ENCODE measurements around the gene CHAF1A.

Gene CHAF1A

DNA sequence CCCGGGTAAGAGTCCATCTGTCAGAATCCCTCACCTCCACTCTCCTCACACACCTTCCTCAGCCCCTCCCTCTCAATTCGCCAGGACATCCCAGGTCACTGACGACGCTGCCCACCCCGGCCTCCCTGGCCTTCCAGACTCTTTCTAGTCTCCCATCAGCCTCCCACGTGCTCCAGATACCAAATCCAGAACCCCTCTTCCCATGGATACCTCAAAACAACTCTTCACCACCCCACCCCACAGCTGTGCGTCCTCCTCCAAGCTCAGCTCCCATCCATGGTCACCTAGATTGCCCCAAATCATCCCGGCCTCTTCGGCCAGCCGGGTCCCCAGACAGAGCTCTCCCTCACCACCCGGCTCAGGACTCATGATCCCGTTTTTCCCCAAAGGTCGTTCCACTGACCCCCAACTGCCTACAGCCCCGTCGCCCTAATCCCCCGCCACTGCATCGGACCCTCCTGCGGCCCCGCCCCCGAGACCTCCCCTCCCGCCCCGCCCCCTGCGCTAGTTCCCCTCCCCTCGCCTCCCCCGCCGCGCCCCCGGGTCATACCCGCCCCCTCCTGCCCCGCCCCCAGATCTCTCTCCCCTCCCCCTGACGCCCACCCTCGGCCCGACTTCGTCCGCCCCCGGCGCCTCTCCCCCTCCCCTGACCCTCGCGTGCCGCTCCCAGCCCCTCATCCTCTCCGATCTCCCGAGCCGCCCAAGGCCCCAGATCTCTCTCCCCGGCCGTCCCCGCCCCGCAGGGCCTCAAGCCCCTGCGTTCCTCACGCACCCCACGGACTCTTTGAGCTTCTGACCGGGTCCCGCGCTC is 54.6 kb downstream of the CHAF1A start:
- peak; percentile 71 for DNase-seq (ENCODE audit: low spot score)

DNA sequence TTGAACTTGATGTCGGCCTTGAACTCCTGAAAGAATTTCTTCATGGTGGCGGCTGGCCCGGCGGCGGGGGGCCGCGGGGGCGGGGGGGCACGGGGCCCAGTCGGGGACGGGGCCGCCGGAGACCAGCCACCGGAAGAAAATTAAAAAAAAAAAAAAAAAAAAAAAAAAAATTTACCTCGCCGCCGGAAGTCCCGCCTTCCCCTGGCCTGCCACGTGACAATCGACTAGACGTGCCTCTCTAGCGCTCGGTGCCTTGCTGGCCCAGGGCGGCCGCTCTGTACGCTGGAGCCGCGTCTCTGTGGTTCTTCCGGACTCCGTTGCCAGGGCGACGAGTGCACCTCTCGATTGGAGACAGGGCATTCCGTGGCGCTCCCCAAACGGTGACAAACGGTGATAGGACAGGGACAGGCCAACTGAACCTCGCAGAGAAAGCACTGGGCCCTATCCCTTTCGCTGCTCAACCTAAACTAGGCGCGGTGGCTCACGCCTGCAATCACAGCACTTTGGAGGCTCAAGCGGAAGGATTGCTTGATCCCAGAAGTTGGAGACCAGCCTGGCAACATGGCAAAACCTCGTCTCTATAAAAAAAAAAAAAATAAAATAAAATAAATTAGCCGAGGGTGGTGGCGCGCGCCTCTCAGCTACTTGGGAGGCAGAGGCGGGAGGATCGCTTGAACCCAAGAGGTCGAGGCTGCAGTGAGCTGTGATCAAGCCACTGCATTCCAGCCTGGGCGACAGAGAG is 55.4 kb downstream of the CHAF1A start, which contains the start of gene UBXN6:
TSS of gene UBXN6 (minus strand) at position 141 of the 742 bp plus-strand sequence. CDS start at position 44, 97 bp downstream.
- peak; percentile 94 for DNase-seq (ENCODE audit: low spot score)

DNA sequence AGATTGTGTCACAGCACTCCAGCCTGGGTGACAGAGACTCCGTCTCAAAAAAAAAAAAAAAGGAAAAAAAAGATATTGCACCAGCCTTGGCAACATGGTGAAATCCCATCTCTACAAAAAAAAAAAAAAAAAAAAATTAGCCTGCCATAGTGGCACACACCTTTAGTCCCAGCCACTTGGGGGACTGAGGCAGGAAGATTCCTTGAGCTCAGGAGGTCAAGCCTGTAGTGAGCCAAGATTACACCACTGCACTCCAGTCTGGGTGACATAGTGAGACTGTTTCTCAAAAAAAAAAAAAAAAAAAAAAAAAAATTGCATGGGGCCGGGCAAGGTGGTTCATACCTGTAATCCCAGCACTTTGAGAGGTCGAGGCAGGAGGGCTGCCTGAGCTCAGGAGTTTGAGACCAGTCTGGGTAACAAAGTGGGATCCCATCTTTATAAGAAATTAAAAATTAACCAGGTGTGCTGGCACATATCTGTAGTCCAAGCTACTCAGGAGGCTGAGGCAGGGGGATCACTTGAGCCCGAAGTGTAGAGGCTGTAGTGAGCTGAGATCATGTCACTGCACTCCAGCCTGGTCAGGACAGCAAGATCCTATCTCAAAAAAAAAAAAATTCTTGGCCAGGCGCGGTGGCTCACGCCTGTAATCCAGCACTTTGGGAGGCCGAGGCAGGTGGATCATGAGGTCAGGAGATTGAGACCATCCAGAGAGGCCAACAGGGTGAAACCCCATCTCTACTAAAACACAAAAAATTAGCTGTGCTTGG is 62.6 kb downstream of the CHAF1A start:
- no peak for DNase-seq (ENCODE audit: low spot score)

DNA sequence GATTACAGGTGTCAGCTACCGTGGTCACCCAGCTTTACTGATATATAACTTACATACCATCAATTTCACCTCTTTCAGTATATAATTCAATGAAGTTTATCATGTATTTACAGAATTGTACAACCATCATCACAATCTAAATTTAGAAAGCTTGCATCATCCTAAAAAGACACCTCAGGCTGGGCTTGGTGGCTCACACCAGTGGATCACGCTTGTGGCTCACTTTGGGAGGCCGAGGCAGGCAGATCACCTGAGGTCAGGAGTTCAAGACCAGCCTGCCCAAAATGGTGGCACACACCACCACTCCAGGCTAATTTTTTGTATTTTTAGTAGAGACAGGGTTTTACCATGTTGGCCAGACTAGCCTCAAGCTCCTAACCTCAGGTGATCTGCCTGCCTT is 65.4 kb downstream of the CHAF1A start:
- DNase-seq (ENCODE audit: low spot score) = no peak

DNA sequence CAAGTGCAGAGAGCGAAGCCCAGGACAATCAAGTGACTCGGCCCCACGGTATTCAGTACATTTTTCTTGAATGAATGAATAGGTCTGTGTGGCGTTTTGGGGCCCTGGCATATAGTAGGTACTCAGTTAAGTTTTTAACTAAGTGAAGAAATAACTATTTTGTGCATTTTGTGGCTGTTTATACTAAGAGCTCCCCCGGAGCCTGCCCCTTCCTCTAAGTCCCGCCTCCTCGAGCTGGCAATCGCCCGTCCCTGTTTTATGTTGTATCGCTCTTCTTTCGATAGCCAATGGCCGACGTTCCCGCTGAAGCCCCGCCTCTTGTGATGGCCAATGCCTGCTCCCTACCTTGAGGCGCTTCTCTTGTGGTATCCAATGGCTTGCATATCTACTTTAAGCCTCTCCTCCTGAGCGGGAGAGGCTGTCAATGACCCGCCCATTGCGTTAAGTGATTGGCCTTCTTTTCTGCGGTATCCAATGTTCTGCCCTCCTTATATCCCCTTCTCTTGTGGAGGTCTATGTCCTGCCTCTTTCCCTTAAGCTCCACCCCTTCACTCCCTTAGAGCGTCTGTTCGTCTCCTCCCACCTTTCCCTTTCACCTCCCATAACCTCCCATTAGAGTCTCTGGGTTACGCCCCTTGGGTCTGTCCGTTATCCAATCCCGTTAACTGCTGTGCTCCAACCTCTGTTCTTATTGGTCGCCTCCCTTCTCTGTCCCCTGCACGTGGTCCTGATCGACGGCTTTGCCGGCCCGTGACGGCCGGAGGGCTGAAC is 69.1 kb downstream of the CHAF1A start:
- peak; percentile 99 for DNase-seq (ENCODE audit: low spot score)

DNA sequence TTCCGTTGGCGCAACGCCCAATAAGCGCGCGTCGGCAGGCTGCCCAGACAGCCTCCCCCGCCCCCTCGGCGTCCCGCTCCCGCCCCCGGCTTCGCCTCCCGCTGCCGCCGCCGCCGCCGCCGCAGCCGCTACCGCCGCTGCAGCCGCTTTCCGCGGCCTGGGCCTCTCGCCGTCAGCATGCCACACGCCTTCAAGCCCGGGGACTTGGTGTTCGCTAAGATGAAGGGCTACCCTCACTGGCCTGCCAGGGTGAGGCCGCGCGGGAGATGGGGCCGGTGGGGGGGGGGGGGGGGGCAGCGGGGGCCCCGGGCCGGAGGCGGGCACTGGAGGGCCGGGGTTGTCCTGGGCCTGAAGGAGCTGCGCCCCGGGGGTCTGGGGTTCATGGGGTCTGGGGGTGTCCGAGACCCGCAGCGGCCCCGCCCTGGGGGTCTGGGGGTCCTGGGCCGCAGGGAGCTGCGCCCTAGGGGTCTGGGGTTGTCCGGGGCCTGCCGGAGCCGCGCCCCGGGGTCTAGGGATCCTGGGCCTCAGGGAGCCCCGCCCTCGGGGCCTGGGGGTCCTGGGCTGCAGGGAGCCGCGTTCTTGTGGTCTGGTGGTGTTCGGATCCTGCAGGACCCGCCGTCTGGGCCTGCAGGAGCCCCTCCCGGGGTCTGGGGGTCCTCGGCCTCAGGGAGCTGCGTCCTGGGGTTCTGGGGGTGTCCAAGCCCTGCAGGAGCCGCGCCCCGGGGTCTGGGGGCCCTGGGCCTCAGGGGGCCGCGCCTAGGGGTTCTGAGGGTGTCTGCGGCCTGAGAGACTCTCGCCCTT is 69.9 kb downstream of the CHAF1A start, which contains the start of gene HDGFL2:
TSS of gene HDGFL2 (plus strand) at position 124 of the 801 bp plus-strand sequence. CDS start at position 178, 54 bp downstream.
- DNase-seq (ENCODE audit: low spot score) = no peak

DNA sequence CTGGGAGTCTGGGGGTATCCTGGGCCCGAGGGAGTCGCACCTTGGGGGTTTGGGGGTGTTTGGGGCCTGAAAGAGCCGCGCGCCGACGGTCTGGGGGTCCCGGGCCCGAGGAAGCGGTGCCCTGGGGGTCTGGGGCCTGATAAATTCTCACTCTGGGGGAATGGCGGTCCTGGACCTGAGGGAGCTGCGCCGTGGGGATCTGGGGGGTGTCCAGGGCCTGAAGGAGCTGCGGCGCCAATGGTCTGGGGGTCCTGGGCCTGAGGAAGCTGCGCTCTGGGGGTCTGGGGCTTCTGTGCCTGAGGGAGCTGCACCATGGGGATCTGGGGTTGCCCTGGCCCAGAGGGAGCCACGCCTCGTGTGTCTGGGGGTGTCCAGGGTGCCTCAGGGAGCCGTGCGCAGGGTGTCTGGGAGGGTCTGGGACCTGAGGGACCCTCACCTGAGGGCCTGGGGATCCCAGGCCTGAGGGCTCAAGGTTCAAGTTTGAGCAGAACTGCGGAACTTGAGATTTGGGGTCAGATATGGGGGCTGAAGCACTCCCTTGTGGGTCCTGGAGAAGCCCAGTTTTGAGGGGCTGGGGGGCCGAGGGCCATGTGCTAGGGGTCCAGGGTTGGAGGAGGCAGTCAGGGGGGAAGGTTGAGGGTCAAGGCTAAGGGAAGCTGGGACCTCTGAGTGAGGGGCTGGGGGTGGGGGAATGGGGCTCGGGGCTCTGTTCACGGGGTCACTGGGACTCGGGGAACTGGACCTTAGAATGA is 70.7 kb downstream of the CHAF1A start:
- no peak for DNase-seq (ENCODE audit: low spot score)

DNA sequence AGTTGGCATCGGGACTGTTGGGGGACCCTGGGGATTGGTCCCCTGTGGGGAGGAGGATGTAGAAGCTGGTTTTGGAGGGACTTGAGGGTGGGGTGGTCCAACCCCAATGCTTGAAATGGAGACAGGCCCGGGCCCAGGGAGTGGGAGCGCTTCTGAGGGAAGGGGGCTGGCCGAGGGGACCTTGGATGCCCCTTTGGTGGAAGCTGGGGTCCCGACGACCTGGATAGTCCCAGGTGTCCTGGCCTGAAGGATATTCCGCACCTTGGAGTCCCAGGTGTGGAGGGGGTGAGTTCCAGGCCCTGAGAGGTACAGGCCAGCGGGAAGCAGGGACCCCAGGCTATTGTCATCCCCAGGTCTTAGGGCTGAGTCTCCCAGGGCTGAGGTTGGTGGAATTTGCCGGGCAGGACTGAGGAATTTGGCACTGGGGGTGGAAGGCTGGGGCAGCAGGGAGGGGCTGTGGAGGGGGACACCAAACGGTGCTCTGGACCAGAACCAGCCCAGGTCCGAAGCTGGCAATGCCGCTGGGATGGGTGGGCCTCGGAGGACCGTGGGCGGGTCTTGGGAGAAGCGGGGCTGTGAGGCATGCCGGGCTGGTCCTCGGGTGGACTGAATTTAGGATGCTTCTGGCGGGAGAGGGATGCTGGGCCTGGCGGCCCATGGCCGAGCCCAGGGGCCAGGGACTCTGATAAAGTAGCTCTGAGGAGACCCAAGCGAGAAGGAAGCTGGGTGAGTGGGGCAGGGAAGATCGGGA is 71.5 kb downstream of the CHAF1A start:
- DNase-seq (ENCODE audit: low spot score) = no peak

DNA sequence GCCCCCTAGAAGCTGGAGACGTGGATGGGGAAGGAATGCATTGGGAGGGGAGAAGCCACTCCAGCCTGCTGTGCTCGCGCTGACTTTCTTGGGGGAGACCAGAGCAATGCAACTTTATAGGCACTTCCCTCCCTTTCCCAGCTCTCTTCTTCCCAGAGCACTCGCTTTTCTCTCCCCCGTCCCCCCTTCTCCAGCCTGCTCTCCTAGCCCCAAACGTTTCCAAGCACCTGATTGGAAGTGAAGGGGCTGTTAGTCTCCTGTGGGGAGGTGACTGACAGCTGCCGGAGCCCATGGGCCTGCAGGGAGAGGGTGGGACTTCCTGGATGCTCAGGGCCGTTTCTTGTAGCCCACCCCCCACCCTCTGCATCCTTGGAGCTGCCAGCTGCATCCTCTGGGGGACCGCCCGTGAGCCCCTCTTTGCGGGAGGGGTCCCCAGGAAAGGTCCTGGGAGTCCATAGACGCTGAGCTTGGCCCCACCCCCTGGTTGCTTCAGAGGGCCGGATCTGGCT is 72.1 kb downstream of the CHAF1A start:
- DNase-seq (ENCODE audit: low spot score) = no peak

DNA sequence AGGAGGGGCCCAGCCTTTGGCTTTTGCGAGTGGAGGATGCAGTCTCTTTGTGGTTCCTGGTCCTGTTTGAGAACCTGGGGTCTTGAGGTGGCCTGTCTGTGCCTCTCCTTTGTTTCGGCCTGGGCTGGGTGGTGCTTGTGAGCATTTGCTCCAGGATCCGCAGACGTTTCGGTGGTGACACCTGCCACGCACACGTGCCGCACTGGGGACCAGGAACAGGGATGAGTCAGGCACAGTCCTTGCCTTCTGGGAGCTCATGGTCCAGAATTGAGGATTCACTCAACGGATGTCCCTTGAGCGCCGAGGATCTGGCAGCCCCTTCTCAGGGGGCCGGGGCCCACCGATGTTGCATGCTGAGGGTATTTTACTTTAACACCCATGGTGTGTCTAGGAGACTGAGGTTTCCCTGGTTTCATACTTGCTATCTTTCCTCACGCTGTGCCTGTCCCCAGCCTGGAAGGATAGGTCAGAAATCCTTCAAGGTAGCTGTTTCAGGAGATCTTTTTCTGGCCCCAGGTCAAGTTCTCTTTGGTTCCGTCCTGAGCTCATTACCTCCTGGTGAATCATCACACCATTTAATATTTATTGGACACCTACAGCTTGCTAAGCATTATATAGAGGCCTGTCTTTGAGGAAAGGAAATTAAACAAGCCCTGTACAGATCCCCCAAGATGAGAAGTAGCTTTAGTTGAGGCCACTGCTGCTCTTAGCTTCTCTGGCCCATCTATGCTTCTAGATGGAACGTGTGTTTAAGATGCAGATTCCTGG is 74.8 kb downstream of the CHAF1A start:
- no peak for DNase-seq (ENCODE audit: low spot score)

DNA sequence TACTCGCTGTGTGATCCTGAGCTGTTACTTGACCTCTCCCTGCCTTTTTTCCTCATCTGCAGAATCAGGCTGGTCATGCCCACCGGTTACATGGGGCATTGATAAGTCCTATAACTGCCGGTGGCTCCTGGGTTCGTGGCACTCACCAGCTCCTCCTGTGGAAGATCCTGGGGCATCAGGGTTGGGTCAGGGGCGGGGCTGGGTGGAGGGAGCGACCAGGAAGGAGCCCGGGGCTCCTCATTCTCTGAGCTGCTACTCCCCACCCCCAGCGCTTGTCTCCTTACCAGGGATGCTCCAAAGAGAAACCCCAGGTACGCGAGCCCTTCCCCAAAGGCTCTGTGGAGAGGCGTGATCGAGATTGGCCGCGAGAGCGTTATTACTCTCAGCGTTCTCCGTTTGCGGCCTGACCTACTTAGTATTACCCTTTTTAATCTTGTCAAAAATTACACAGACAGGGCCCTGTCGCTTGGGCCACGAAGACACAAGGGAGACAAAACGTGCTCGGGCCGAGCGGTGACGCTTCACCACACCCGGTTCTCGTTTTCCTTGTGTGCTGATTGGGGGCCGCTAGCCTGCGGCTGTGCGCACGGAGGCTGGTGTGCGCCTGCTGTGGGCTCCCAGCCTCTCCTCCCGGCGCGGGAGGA is 80.4 kb downstream of the CHAF1A start:
- DNase-seq (ENCODE audit: low spot score) = no peak

DNA sequence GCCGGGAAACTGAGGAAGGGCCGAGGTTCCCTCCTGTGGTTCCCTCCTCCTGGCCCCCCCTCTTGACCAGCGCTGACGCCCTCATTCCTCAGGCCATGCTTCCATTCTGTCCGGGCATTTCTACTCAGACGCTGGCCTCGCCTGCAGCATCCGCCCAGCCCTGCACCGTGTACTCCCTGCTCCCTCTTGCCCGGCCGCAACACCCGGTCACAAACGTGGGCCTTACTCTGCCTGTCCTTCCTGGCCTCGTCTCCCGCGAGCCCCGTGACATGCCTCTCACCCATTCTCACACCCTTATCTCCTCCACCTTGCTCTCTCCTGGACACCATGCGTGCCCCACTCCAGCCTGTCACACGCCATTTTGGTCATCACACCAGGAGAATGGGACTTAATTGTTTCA is 80.9 kb downstream of the CHAF1A start:
- no peak for DNase-seq (ENCODE audit: low spot score)

DNA sequence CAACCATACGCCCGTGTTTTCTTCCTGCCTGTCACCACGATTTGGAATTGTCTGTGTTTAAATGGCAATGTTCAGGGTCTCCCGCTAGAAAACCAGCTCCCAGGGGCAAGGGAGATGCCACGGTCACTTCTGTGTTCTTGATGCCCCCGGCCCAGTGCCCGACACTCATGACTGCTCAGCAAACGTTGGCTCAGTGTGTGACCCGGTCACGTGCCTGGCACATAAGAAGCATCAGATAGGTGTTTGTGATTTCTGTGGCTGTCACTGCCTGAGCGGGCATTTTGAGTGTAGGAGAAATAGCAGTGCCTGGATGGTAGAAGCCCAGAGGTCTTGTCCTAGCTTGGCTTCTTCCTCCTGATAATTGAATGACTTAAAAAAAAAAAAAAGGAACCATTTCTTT is 85.1 kb downstream of the CHAF1A start:
- no peak for DNase-seq (ENCODE audit: low spot score)

DNA sequence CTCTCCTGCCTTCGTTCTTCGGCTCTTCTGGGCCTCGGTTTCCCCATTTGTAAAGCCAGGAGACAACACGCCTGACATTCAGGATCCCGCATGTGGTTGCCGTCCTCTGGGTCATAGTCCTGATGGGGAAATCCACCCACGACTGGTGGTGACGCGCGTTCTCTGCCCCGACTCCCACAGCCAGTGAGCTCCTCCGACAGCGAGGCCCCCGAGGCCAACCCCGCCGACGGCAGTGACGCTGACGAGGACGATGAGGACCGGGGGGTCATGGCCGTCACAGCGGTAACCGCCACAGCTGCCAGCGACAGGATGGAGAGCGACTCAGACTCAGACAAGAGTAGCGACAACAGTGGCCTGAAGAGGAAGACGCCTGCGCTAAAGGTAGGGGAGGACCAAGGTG is 86.1 kb downstream of the CHAF1A start:
- no peak for DNase-seq (ENCODE audit: low spot score)

DNA sequence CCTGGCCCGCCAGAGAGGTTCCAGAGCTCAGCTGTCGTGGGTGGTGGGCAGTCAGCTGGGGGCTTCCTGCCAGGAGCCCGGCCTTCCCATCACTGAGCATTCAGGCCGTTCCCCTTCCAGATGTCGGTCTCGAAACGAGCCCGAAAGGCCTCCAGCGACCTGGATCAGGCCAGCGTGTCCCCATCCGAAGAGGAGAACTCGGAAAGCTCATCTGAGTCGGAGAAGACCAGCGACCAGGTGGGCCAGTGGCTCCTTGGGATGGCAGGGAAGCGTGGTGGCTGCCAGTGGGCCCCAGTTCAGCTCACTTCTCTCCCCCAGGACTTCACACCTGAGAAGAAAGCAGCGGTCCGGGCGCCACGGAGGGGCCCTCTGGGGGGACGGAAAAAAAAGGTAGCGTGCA is 89.0 kb downstream of the CHAF1A start:
- DNase-seq (ENCODE audit: low spot score) = no peak

DNA sequence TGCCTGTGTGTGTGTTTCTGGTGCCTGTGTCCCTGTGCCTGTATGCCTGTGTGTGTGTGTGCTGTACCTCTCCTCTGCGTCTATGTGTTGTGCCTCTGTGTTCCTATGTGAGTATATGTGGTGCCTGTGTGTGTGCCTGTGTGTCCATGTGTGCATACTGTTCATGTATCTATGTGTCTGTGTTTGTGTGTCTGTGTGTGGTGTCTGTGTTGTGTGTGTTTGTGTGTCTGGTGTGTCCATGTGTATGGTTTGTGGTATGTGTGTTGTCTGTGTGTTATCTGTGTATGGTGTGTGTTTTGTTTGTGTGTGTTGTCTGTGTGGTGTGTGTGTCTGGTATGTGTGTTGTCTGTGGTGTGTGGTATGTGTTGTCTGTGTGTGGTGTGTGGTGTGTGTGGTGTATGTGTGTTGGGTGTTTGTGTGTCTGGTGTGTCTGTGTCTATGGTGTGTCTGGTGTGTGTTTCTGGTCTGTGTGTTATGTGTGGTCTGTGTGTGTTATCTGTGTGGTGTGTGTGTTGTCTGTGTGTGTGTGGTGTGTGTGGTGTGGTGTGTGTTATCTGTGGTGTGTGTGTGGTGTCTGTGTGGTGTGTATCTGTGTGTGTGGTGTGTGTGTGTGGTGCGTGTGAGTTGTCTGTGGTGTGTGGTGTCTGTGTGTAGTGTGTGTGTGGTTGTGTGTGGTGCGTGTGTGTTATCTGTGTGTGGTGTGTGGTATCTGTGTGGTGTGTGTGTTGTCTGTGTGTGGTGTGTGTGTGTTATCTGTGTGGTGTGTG is 90.1 kb downstream of the CHAF1A start:
- DNase-seq (ENCODE audit: low spot score) = no peak
